Retinal pigment epithelial cell (primary cell): ENCODE results near the gene DST.
"Not testable (repeated sequence)": the region's sequence is repeated elsewhere in the genome, so short reads cannot be mapped to it uniquely, and the experiment has no call there.

Experiments used
- DNase-seq: peaks from one replicate; pipeline ENCODE4 v3.0.0-alpha.2; 2010; ENCODE audit warnings: low read depth
- H3K4me3 ChIP-seq: 2 replicates; pipeline ENCODE4 v1.5.1; 2011; ENCODE audit warnings: mild to moderate bottlenecking, low read length, control low read depth, moderate library complexity
- CTCF ChIP-seq: conservative IDR thresholded peaks from 2 replicates; pipeline ENCODE4 v1.5.1; 2011; ENCODE audit warnings: low read depth, low read length, control low read depth, inconsistent platforms

DST gene

DNA sequence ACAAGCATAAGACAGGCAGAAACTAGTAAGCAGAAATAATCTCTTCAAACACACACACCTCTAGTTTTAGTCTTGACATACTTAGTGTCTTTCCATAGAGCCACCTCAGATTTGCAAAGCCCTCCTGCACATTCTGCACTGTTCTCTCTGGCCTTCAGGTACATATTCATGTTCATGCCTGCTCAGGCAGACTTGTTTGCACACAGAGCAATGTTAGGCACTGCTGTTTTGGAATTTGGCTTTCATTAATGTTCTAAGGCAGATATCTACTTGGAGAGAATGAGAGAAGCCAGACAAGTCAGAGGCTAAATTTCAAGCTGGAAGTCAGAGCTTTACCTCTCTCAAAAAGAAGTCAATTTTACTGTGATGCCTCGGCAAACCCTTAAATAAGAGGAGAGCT is 21.3 kb upstream of the DST start:
- TF ChIP-seq CTCF = no peak
- no peak overlapping the region for H3K4me3 ChIP-seq
- DNase-seq = no peak

DNA sequence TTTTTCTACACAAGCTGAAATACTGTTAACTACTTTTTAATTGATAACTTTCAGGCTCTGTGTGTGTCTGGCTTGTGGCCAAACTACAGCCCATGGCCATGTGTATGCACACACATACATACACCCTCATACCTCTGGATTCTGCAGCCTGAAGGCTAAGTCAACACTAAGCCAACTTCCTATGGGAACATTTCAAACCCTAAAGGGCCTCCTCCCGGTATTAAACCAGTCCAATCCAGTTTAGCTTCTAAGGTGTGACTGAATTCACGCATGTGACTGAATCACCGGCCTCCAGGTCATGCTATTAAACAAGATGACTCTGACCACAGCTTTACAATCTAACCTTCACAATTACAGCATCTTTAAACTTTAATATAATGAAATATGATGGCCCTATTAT is 20.7 kb upstream of the DST start:
- TF ChIP-seq CTCF = no peak
- H3K4me3 ChIP-seq = no peak overlapping the region
- no peak for DNase-seq

DNA sequence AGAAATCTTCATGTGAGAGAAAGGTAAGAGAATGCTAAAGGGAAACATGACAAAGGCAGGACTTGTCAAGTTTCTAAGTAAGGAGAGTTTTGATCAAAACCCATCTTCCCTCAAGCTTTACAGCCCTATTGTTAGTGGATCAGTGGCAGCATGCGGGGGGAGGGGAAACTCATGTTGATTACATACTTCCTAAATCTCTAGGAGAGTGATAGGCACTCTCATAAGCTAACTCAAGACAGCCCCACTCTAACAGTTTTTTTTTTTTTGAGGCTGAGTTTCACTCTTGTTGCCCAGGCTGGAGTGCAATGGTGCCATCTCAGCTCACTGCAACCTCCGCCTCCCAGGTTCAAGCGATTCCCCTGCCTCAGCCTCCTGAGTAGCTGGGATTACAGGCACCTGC is 18.6 kb upstream of the DST start:
- not testable (repeated sequence) for H3K4me3 ChIP-seq, DNase-seq

- no peak for TF ChIP-seq CTCF
- no peak overlapping the region for H3K4me3 ChIP-seq
- no peak for DNase-seq
Measured at GRCh38 chr6:56660381-56660730, 17.7 kb upstream of the DST start.

DNA sequence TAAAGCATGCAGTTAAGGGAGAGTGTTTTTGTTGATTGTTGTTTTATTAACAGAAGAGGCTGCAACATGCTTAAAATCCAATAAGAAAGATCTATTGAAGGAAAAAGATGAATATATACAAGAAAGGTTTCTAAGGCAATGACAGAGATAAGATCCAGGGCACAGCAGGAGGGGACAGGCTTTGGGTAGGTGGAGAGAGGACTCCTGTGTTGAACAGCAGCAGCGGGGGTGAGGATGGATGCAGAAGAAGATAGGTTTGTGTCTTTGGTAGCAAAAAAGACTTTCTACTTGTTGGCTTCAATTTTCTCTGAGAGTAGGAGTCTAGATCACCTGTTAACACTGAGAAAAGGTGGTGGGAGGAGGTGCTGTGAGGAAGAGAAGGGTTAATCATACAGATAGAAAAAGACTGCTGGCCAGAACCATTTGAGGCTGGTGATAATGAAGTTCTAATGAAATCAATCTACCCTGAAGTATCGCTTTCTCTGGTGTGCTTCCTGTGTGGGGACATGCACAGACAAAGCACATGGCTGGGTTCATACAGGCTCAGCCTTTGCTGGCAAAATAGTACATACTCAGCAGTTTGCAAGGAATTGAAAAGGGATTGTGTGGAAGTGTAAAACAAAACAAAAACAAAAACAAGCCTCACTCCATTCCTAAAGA is 17.2 kb upstream of the DST start:
- DNase-seq = no peak
- no peak overlapping the region for H3K4me3 ChIP-seq
- TF ChIP-seq CTCF = no peak

- no peak overlapping the region for H3K4me3 ChIP-seq
- TF ChIP-seq CTCF = no peak
- no peak for DNase-seq
Measured at GRCh38 chr6:56658326-56658725, 15.6 kb upstream of the DST start.

GRCh38 chr6:56657354-56657753 is 14.7 kb upstream of the DST start:
- DNase-seq = no peak
- no peak for TF ChIP-seq CTCF
- H3K4me3 ChIP-seq = no peak overlapping the region

GRCh38 chr6:56656466-56656865 is 13.8 kb upstream of the DST start:
- H3K4me3 ChIP-seq = no peak overlapping the region
- no peak for DNase-seq
- TF ChIP-seq CTCF = no peak
